OCI-LY1 (cell line): ENCODE measurements around the gene DCLK1.

Experiments
- H2AFZ ChIP-seq: fragments of 200-600 bp; sonication (generic), shearing (Covaris generic); 2 replicates; pipeline ENCODE4 v1.6.0; 2014; ENCODE audit warnings: antibody characterized with exemption, mild to moderate bottlenecking, low read length
- H3F3A ChIP-seq: fragments of 200-600 bp; sonication (generic), shearing (Covaris generic); 2 replicates; pipeline ENCODE4 v1.6.0; 2014; ENCODE audit warnings: mild to moderate bottlenecking, antibody characterized with exemption, low read length, moderate library complexity; ENCODE audit not compliant: insufficient read depth
- H3K27ac ChIP-seq: fragments of 200-600 bp; sonication (generic); 2 replicates; pipeline ENCODE4 v1.5.1; 2014; ENCODE audit warnings: low read length, mixed run types, mild to moderate bottlenecking, low read depth; ENCODE audit not compliant: poor library complexity, severe bottlenecking
- H3K27me3 ChIP-seq: fragments of 200-600 bp; sonication (generic); 2 replicates; pipeline ENCODE4 v1.6.0; 2014; ENCODE audit warnings: antibody characterized with exemption, mild to moderate bottlenecking, low read length, moderate library complexity; ENCODE audit not compliant: insufficient read depth
- H3K36me3 ChIP-seq: fragments of 200-600 bp; sonication (generic); 2 replicates; pipeline ENCODE4 v1.6.1; 2014; ENCODE audit warnings: mild to moderate bottlenecking, antibody characterized with exemption, low read length, moderate library complexity, mixed read lengths; ENCODE audit not compliant: insufficient read depth
- H3K4me1 ChIP-seq: fragments of 200-600 bp; sonication (generic); 2 replicates; pipeline ENCODE4 v1.5.1; 2014; ENCODE audit warnings: mild to moderate bottlenecking, low read length, moderate library complexity; ENCODE audit not compliant: insufficient read depth, severe bottlenecking
- H3K4me2 ChIP-seq: fragments of 200-600 bp; sonication (generic), shearing (Covaris generic); 2 replicates; pipeline ENCODE4 v1.6.1; 2014; ENCODE audit warnings: low read length
- H3K4me3 ChIP-seq: fragments of 200-600 bp; sonication (generic); 2 replicates; pipeline ENCODE4 v1.5.1; 2014; ENCODE audit warnings: low read length, low read depth, mild to moderate bottlenecking, mixed read lengths; ENCODE audit not compliant: poor library complexity, severe bottlenecking
- H3K79me2 ChIP-seq: fragments of 200-600 bp; shearing (Covaris generic); 2 replicates; pipeline ENCODE4 v1.6.1; 2016; ENCODE audit warnings: mixed run types, low read length, mixed read lengths; ENCODE audit not compliant: insufficient read depth
- H3K9ac ChIP-seq: fragments of 200-600 bp; sonication (generic), shearing (Covaris generic); 2 replicates; pipeline ENCODE4 v1.6.1; 2014; ENCODE audit warnings: mild to moderate bottlenecking, low read length, mixed read lengths
- H3K9me2 ChIP-seq: fragments of 200-600 bp; sonication (generic), shearing (Covaris generic); 2 replicates; pipeline ENCODE4 v1.6.1; 2014; ENCODE audit warnings: low read depth, mild to moderate bottlenecking, low read length, mixed read lengths
- H3K9me3 ChIP-seq: fragments of 200-600 bp; shearing (Covaris generic); 2 replicates; pipeline ENCODE4 v1.6.1; 2014; ENCODE audit warnings: low read length, mixed read lengths
- H4K20me1 ChIP-seq: fragments of 200-600 bp; sonication (generic), shearing (Covaris generic); 2 replicates; pipeline ENCODE4 v1.6.0; 2016; ENCODE audit warnings: mild to moderate bottlenecking, low read length; ENCODE audit not compliant: insufficient read depth
- EZH2 ChIP-seq: fragments of 200-600 bp; sonication (generic), shearing (Covaris generic); IDR thresholded peaks from 2 replicates; pipeline ENCODE4 v1.8.0; 2017; ENCODE audit warnings: borderline replicate concordance, mixed run types, mild to moderate bottlenecking, antibody characterized with exemption, low read length, moderate library complexity, mixed read lengths
- TF ChIP-seq, protein P1 (sequence below): fragments of 200-600 bp; sonication (generic), shearing (Covaris generic); IDR thresholded peaks from 2 replicates; pipeline ENCODE4 v1.5.1; 2017; ENCODE audit warnings: mild to moderate bottlenecking, antibody characterized with exemption, low read length, moderate library complexity, mixed read lengths

DCLK1 gene

DNA sequence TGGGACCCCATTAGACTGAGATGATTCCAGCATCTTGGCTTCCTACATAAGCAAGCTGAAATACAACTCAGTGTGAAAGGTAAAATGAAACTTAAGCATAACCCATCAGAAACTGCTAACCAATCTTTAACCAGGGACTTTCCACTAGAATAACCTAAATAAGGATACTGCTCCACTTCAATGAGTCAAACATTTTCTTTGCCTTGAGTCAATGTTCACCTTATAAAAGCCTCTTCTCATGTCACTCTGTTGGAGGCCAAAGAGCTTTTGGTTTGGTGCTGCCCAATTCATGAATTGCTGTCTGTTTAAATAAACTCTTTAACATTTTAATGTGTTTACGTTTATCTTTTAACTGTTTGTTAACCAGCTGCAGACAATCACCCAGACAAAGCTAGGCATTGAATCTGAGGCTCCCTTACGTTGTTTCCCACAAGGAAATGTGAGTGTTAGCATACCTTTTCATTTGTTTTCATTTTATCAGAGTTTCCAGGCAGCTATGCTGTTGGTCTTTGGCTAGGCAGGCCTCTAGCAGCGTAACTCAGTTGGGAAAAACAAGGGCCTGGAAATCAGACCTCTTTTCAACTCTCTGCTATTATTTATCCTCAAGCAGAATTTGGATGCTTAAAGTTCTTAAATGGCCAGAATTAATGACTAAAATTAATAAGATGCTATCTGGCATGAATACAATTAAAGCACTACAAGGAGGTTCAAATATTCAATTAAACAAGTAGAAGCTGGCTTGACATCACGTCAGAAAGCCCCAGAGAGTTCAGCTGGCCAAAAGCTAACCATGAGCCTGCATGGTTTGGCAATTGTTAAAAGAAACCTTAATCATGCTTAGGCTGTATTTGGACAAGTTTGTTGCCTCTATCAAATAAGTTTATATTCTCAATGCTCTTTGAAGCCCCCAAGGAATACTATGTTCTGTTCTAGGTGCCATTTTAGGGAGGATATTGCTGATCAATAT lies 200.2 kb downstream of the DCLK1 start:
- Histone ChIP-seq H3K79me2 (no peaks in the 10 kb centered on the region), H3K9me2 (no peaks in the 10 kb centered on the region), H3K4me1 (no peaks in the 10 kb centered on the region), H3K4me3 (no peak overlapping the region), H3K9me3 (no peaks in the 10 kb centered on the region), H2AFZ (no peak overlapping the region), H3K4me2 (no peak overlapping the region), H3K9ac (no peak overlapping the region), H3K36me3 (no peaks in the 10 kb centered on the region), H4K20me1 (no peaks in the 10 kb centered on the region), H3K27me3 (no peaks in the 10 kb centered on the region), H3K27ac (no peak overlapping the region), H3F3A (no peaks in the 10 kb centered on the region)
- no peak for TF ChIP-seq EZH2
- TF ChIP-seq, protein P1, sequence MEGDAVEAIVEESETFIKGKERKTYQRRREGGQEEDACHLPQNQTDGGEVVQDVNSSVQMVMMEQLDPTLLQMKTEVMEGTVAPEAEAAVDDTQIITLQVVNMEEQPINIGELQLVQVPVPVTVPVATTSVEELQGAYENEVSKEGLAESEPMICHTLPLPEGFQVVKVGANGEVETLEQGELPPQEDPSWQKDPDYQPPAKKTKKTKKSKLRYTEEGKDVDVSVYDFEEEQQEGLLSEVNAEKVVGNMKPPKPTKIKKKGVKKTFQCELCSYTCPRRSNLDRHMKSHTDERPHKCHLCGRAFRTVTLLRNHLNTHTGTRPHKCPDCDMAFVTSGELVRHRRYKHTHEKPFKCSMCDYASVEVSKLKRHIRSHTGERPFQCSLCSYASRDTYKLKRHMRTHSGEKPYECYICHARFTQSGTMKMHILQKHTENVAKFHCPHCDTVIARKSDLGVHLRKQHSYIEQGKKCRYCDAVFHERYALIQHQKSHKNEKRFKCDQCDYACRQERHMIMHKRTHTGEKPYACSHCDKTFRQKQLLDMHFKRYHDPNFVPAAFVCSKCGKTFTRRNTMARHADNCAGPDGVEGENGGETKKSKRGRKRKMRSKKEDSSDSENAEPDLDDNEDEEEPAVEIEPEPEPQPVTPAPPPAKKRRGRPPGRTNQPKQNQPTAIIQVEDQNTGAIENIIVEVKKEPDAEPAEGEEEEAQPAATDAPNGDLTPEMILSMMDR = no peak

DNA sequence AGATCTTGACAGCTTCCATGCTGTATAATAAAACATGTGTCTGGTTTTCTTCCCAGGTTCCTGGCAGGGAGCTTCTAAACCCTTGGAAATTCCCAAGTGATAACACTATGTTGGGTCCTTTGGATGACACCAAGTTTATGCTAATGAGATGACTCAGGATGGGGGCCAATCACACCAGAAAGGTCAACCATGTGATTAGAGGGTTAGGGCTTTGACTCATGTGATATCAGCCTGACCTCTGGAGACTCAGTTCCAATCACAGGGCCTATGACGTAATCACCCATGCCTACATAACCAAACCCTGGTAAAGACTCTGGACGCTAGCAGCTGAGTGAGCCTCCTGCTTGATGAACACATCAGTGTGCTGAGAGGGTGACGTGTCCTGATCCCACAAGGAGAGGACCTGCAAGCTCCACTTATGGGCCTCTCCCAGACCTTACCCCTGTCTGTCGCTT lies 203.6 kb downstream of the DCLK1 start:
- Histone ChIP-seq H4K20me1 (no peaks in the 10 kb centered on the region), H3K79me2 (no peaks in the 10 kb centered on the region), H3K9me2 (no peaks in the 10 kb centered on the region), H3K27ac (no peak overlapping the region), H3K9ac (no peak overlapping the region), H3K36me3 (no peaks in the 10 kb centered on the region), H3K4me3 (no peak overlapping the region), H3F3A (no peaks in the 10 kb centered on the region), H2AFZ (no peak overlapping the region), H3K27me3 (no peaks in the 10 kb centered on the region), H3K4me2 (no peak overlapping the region), H3K4me1 (no peaks in the 10 kb centered on the region), H3K9me3 (no peaks in the 10 kb centered on the region)
- TF ChIP-seq, protein P1 = no peak
- TF ChIP-seq EZH2 = no peak

DNA sequence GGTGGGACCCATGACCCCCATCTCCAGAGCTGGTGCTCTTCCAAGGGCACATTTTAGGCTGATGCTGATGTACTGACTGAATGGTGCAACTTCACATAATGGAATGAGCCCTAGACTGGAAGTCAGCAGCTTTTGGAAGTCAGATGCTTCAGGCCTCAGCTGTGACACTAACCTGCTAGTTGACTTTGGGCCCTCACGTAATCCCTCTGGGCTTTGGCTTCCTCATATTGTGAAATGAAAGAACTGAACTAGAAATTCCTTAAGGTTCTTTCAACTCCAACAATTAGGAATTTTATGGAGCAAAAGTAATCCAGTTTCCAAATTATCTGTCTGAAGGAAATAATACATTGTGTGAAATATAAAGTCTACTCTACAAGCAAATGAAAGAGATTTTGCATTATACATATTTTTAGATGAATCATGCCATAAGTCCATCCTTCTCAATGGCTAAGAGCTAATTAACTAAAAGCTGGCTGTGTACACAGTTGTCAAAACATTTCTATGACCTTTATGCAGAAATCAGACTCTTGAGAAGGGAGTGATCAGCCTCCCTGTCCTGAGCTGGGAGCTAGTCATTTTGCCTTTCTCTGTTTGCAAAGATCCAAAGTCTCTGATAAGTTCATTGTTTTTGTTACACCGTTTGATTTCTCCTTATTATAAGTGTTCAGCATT lies 204.2 kb downstream of the DCLK1 start:
- Histone ChIP-seq H3K27me3 (no peaks in the 10 kb centered on the region), H3F3A (no peaks in the 10 kb centered on the region), H3K4me3 (no peak overlapping the region), H2AFZ (no peak overlapping the region), H3K9ac (no peak overlapping the region), H3K9me2 (no peaks in the 10 kb centered on the region), H3K9me3 (no peaks in the 10 kb centered on the region), H3K4me2 (no peak overlapping the region), H3K4me1 (no peaks in the 10 kb centered on the region), H3K27ac (no peak overlapping the region), H3K36me3 (no peaks in the 10 kb centered on the region), H4K20me1 (no peaks in the 10 kb centered on the region), H3K79me2 (no peaks in the 10 kb centered on the region)
- TF ChIP-seq, protein P1 = no peak
- no peak for TF ChIP-seq EZH2
